Activated T-cell treated with anti-CD3 and anti-CD28 coated beads, Interleukin-2, amount 50 U/mL, for 72 hours (primary cell): ENCODE data around the gene HSPG2. TPM values are rescaled to one million over a fixed set of nuclear protein-coding genes. Genes with fewer than 3 reads are reported as not detected.
"Not testable (repeated sequence)": the region's sequence is repeated elsewhere in the genome, so short reads cannot be mapped to it uniquely, and the experiment has no call there.

Experiments used
- ATAC-seq, 2 donors: fragments of 150-1000 bp; cut with Tn5 transposase; replicated peaks in 1 of 2; 2 replicates each; pipeline ENCODE4 v1.10.0; 2021; ENCODE audit warnings: moderate library complexity in 2 of 2, mild to moderate bottlenecking in 1 of 2
- DNase-seq, 2 donors: peaks; one replicate each; pipeline ENCODE4 v3.0.0; 2021 to 2022; ENCODE audit warnings: mixed read lengths in 1 of 2
- H3K27ac Mint-ChIP-seq: one replicate; pipeline ENCODE4 v1.8.0; 2022; ENCODE audit warnings: mild to moderate bottlenecking, moderate library complexity, mixed read lengths
- H3K27me3 Mint-ChIP-seq: one replicate; pipeline ENCODE4 v1.8.0; 2022; ENCODE audit warnings: low read depth, mixed read lengths
- H3K36me3 Mint-ChIP-seq, 2 donors: one replicate each; pipeline ENCODE4 v1.8.0; 2022; ENCODE audit warnings: mixed read lengths in 2 of 2, mild to moderate bottlenecking in 1 of 2; ENCODE audit not compliant: insufficient read depth in 2 of 2
- H3K4me1 Mint-ChIP-seq: one replicate; pipeline ENCODE4 v1.8.0; 2022; ENCODE audit warnings: low read depth, mixed read lengths
- H3K4me3 Mint-ChIP-seq, 2 donors: one replicate each; pipeline ENCODE4 v1.8.0; 2022; ENCODE audit warnings: mild to moderate bottlenecking in 2 of 2, mixed read lengths in 2 of 2, moderate library complexity in 2 of 2
- H3K9me3 Mint-ChIP-seq, 2 donors: one replicate each; pipeline ENCODE4 v1.8.0; 2022; ENCODE audit warnings: mixed read lengths in 2 of 2
- total RNA-seq, 2 donors: library from RNA; stranded (reverse); gene quantifications; one replicate each; pipeline ENCODE4 v1.2.3, GENCODE V29; 2022

Gene HSPG2
- total RNA-seq, 2 donors from 2014 or later: 4.4 to 11.5 TPM

DNA sequence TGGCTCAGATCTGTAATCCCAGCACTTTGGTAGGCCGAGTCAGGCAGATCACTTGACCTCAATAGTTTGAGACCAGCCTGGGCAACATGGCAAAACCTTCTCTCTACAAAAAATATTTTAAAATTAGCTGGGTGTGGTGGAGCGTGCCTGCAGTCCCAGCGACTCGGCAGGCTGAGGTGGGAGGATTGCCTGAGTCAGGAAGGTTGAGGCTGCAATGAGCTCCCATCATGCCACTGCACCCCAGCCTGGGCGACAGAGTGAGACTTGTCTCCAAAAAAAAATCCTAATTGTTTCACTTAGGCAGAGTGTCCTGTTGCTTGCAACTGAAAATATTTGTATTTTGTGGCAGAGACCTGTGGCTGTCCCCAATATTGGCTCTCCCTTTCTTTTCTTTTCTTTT lies 32.0 kb upstream of the HSPG2 start:
- DNase-seq, ATAC-seq, H3K4me1 Mint-ChIP-seq, H3K27me3 Mint-ChIP-seq, H3K9me3 Mint-ChIP-seq, H3K36me3 Mint-ChIP-seq, H3K4me3 Mint-ChIP-seq, H3K27ac Mint-ChIP-seq: not testable (repeated sequence)

DNA sequence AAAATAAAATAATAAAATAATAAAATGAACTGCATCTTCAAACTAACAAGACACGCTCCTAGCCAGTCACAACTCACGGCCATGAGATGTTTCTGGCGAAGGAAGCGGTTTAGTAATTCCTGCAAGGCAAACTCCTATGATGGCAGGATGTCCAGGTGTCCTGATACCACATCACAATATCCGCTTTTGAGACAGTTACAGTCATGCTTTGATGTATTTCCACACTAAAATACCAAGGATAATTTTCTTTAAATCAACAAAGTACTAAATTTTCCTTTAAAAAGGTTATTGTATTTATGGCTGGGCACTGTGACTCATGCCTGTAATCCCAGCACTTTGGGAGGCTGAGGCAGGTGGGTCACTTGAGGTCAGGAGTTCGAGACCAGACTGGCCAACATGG lies 30.1 kb upstream of the HSPG2 start:
- H3K4me1 Mint-ChIP-seq, DNase-seq, H3K4me3 Mint-ChIP-seq, H3K27ac Mint-ChIP-seq, H3K9me3 Mint-ChIP-seq, ATAC-seq, H3K36me3 Mint-ChIP-seq, H3K27me3 Mint-ChIP-seq: not testable (repeated sequence)

DNA sequence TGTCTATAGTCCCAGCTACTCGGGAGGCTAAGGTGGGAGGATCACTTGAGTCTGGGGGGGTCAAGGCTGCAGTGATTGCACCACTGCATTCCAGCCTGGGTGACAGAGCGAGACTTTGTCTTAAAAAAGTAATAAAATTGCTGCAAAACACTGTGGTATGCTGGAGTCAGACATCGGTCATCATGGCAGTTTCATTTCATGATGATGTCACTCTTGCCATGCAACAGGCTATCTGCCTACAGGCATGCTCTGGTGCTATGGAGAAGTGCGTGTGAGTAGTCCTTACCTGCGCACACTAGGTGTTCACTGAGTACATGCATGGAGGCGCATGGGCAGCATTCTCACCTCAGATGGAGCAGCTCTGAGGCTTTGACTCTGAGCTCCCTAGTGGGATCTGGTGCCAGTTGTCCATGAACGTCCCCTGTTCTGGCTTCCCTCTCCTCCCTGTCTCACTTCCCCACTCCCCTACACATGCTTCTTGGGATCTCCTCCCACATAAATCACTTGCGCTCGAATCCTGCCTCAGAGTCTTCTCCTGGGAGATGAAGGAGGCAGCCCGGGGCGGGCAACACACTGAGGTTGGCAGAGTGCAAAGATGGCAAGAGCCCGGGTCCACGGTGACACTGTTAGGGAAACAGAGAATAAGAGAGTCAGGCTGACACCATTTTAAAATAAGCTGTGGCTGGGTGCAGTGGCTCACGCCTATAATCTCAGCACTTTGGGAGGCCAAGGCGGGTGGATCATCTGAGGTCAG lies 29.3 kb upstream of the HSPG2 start:
- peaks cover 6% of the 10 kb centered on the region for H3K4me1 Mint-ChIP-seq

DNA sequence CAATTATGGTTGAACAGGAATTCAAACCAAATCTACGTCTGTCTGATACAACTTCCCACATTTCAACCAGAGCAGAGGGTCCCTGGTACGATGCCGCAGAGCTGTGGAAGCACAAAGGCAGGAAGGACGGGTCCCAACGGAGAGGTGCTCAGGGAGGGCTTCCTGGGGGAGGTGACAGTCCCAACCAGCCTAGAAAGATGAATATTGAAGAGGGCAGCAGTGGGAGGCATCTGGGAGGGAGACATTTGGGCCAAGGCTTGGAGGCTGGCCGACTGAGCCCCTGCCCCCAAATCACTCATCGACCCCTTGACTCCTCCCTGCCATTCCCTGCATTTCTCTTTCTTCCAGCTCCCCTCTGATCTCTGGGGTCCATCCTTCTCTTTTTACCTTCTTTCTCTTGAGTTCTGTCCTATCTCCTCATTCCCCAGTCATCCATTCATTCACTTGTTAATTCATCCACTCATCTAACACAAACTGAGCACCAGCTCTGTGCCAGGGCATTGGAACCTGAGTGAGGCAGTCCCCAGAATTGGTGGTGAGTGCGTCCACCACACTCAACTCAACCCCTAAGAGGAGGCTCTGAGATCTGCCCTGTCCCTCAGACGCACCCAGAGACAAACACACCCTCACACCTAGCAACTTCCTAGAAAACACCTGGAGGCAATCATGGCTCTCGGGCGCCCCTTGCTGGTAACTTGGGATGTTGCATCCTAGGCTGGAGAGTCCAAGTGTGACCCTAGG lies 26.5 kb upstream of the HSPG2 start:
- H3K27ac Mint-ChIP-seq: peak overlapping the region; percentile 54
- no peak overlapping the region for H3K4me3 Mint-ChIP-seq
- no peaks in the 10 kb centered on the region for H3K36me3 Mint-ChIP-seq

More for the DNA sequence above, 29.3 kb upstream of the HSPG2 start:
- no peak for DNase-seq
- Mint-ChIP-seq H3K36me3 (no peaks in the 10 kb centered on the region), H3K27me3 (peaks cover 5% of the 10 kb centered on the region), H3K9me3 (no peaks in the 10 kb centered on the region), H3K4me3 (no peak overlapping the region), H3K27ac (no peak overlapping the region)
- peak in 1 of 2 donors; percentile 32 for ATAC-seq

DNA sequence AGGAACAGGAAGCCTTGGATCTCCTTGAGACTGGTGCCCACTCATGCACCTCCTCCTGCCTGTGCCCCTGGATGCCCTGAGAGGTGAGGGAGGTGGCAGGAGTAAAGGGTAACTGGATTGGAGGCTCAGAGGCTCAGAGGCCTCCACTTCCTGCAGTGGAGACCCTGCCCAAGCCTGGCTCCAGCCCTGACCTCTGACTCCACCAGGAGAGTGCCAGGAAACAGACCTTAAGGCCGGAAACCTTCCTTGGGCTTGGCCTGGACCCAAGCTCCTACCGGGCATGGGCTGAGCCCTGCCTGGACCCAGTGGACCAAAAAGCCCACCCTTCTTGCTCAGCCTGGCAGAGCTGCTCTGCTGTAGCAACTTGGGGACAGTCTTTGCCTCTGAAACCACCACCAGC lies 24.7 kb upstream of the HSPG2 start:
- ATAC-seq: no peak
- Mint-ChIP-seq H3K9me3 (no peaks in the 10 kb centered on the region), H3K27ac (no peak overlapping the region), H3K27me3 (peaks cover 5% of the 10 kb centered on the region), H3K4me1 (peaks cover 31% of the 10 kb centered on the region), H3K36me3 (no peaks in the 10 kb centered on the region), H3K4me3 (no peak overlapping the region)
- no peak for DNase-seq

More for the DNA sequence above, 26.5 kb upstream of the HSPG2 start:
- ATAC-seq: peak; percentile 85 to 86
- Mint-ChIP-seq H3K9me3 (no peaks in the 10 kb centered on the region), H3K27me3 (peaks cover 5% of the 10 kb centered on the region), H3K4me1 (peaks cover 13% of the 10 kb centered on the region)
- peak; percentile 74 to 85 for DNase-seq

DNA sequence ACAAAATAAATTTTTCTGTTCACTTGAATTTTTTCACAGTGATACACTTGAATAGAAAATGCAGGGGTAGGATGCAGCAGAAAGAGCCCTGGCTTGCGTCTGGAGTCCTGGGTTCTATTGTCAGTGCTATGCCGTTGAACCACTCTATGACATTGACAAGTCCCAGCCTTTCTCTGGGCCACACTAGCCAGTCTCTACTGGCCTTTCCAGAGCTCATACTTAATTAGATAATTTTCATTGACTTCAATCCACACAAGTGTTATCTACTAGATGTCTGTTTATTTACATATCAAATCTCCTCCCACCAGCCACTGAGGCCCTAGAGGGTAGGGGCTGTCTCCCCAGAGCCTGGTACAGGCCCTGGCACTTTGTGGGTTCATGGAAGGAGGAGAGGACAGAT lies 24.2 kb upstream of the HSPG2 start:
- ATAC-seq (no peak), DNase-seq (no peak)
- Mint-ChIP-seq H3K9me3 (no peaks in the 10 kb centered on the region), H3K4me3 (no peak overlapping the region), H3K4me1 (peaks cover 36% of the 10 kb centered on the region), H3K27ac (no peak overlapping the region), H3K36me3 (no peaks in the 10 kb centered on the region), H3K27me3 (peaks cover 5% of the 10 kb centered on the region)

DNA sequence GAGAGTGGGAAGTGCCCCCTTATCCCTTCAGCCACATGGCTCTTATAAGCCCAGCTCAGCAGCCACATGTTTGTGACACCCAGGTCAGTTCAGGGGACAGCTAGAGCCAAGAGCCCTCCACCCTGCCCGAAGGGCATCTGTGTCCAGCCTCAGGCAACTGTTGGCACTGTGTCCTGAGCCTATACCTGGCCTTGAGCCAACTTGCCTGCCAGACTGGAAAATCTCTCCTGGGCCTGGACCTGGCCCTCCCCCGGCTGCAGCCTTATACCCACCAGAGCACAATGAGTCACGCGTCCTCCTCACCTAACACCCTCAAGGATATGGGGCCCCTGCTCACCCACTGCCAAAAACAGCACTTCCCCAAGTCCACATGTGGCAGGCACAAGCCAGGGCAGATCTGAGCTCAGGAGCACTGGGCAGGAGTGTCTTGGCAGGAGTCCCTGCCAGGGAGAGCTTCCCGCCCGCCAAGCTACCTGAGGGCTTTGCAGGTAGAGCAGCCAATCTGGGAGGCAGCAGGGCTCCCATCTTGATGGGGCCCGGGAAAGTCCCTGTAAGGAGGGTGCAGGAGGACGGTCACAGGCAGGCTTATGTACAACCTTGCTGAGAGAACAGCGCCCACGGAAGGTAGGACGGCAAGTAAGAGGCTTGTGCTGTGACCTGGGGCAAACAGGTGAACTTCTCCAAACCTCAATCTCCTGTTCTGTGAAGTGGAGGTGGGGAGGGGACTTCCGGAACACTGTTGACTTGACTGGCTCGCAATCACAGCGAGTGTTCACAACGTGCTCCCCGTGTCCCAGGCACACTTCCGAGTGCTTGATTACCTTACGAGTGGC lies 19.8 kb upstream of the HSPG2 start:
- peak; percentile 84 to 91 for ATAC-seq
- Mint-ChIP-seq H3K9me3 (no peaks in the 10 kb centered on the region), H3K27me3 (no peaks in the 10 kb centered on the region), H3K4me3 (peak overlapping the region; percentile 59 to 69), H3K27ac (peak overlapping the region; percentile 2), H3K4me1 (peaks cover 34% of the 10 kb centered on the region), H3K36me3 (no peaks in the 10 kb centered on the region)
- peak; percentile 33 to 59 for DNase-seq

DNA sequence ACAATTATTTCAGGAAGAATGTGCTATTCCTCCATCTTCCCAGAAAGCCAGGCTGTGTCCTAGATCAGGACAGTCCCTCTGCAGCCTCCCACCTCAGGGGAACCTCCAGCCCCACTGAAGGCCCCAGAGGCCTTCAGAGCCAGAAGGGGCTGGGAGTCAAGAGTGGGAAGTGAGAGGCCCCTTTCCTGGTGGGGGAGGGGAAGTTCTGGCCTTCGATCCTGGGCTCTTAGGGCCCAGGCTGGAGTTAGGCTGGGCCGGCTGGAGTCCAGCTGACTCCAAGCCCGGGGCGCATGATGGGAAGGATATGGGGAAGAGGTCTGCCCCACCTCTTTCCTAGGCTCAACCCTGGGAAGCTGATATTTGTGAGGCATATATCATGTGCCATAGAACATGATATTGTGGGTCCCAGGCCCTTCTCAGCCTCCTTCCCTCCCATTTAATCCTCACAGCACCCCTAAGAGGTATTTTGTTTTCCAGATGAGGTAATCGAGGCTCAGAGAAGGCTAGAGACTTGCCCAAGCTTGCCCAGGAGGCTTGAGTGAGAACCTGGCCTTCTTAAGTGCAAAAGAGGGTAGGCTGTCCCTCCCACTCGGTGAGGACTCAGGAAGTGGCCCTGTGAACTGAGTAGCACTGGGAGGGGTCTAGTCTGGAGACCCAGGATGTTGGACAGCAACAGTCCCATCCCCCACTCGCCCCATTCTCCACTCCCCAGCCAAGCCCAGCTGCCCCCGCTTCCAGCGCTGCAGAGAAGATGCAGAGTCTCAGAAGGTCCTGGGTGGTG lies 18.6 kb upstream of the HSPG2 start:
- ATAC-seq (no peak), DNase-seq (no peak)
- Mint-ChIP-seq H3K9me3 (no peaks in the 10 kb centered on the region), H3K36me3 (no peaks in the 10 kb centered on the region), H3K4me3 (peak overlapping the region in 1 of 2 donors; percentile 31), H3K27ac (no peak overlapping the region), H3K27me3 (no peaks in the 10 kb centered on the region), H3K4me1 (peaks cover 34% of the 10 kb centered on the region)

DNA sequence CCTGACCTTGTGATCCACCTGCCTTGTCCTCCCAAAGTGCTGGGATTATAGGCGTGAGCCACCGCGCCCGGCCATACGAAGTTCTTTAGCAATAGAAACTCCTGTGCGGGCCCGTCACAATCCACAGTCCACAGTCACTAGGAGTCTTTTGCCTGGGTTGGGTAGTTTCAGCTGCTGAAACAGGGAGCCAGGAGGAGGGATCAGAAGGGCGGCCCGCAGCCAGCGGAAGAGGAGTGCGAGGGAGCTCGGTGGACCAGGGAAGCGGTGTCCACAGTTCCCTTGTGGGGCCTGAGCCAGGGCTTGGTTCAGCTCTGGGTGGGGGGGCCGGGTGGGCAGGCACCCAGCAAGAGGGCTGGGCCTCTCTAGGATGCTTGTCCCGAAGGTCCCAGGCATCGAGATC lies 17.9 kb upstream of the HSPG2 start:
- no peaks in the 10 kb centered on the region for H3K27me3 Mint-ChIP-seq
- no peaks in the 10 kb centered on the region for H3K36me3 Mint-ChIP-seq
- peaks cover 34% of the 10 kb centered on the region for H3K4me1 Mint-ChIP-seq
- no peak overlapping the region for H3K27ac Mint-ChIP-seq
- H3K9me3 Mint-ChIP-seq: no peaks in the 10 kb centered on the region
- ATAC-seq (no peak), DNase-seq (no peak)
- H3K4me3 Mint-ChIP-seq: no peak overlapping the region

DNA sequence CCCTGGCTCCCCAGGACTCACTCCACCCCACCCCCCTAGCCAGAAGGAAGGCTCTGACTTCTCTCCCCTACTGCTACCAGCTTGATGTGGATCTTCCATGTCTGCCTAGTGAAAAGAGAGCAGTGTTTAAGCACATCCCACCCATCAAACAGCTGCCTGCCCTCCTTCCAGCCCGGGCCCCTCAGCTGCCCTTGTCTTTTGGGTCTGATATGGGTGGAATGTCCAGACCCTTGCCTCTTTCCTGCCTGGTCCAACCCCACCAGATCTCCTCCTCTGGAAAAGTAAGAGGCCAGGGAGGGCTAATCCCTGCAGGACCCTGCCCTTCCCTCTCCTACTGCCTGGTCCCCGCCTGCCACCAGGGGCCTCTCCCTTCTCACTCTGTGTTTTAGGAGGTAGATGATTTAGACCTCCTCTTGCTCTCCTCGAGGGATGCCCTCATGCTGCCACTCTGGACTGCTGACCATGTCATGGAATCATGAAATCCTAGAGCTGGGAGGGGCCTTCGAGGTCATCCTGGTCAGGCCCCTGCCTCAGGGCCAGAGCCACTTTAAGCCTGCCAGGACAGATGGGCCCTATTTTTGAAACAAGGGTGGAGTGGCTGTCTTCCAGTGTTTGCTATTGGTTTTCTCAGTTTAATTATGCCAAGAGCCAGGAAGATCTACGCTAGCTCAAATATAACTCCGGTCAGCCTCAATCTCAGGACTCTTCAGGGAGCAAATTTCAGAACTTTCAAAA lies 15.8 kb upstream of the HSPG2 start:
- Mint-ChIP-seq H3K27ac (no peak overlapping the region), H3K4me3 (no peak overlapping the region), H3K27me3 (no peaks in the 10 kb centered on the region), H3K4me1 (peaks cover 21% of the 10 kb centered on the region), H3K9me3 (no peaks in the 10 kb centered on the region), H3K36me3 (no peaks in the 10 kb centered on the region)
- no peak for DNase-seq
- ATAC-seq: no peak

DNA sequence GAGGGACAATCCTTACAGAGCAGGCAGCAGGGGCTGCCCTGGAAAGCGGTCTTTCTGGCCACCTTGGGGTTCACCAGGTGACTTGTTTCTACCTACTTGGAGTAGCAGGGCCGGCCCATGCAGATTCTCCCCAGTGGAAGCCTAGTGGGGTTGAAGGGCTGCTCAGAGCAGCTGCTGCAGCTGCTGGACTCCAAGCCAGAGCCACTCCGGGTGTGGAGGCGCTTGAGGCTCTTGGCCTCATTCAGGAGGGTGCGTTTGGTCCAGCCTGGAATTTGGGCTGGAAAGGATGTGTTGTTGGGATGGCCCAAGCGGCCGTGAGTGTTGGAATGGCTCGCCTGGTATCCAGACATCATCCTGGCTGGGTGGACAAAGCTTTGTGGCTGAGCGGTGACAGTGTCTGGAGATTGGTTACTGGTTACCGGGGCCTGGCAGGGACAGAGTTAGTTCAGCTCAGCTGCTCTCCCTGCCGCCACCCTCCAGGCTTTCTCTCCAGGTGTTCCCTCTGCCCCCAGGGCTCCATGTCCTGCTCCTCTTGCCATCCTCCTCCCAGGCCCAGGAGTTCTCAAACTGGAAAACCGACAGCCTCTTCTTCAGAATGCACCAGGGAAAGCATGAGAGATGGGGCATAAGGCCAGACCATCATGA lies 14.2 kb upstream of the HSPG2 start:
- ATAC-seq (no peak), DNase-seq (no peak)
- Mint-ChIP-seq H3K9me3 (no peaks in the 10 kb centered on the region), H3K4me3 (no peak overlapping the region), H3K27ac (no peak overlapping the region), H3K4me1 (peaks cover 4% of the 10 kb centered on the region), H3K27me3 (no peaks in the 10 kb centered on the region), H3K36me3 (no peaks in the 10 kb centered on the region)

DNA sequence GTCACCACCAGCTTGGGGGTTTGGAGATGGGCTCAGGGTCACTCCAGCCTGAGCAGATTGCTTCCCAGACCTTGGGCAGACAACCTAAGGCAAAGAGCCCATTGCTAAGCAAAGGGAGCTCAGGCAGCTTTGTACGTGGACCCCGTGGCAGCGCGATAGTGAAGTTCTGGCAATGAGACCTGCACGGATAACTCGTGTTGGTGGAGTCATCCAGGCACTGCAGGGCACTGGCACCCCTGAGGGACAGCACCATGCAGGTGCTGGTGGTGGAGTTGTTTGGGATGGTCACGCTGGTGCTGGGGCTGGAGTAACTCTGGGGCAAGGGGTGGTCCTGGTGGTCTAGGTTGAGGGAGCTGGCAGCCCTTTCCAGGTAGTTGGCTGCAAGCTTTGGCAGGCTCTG lies 13.6 kb upstream of the HSPG2 start:
- Mint-ChIP-seq H3K36me3 (no peaks in the 10 kb centered on the region), H3K27me3 (no peaks in the 10 kb centered on the region), H3K9me3 (no peaks in the 10 kb centered on the region), H3K4me3 (no peak overlapping the region), H3K27ac (no peak overlapping the region), H3K4me1 (no peaks in the 10 kb centered on the region)
- DNase-seq (no peak), ATAC-seq (no peak)
